Mammary epithelial cell (primary cell): ENCODE results near the gene NCAN.

Experiments used
- EZH2 ChIP-seq: IDR thresholded peaks from 2 replicates; pipeline ENCODE4 v1.6.1; 2012; ENCODE audit warnings: low read length, inconsistent platforms, borderline replicate concordance
- TF ChIP-seq, protein P1 (sequence below), 2 donors: IDR thresholded peaks in 1 of 2; conservative IDR thresholded peaks in 1 of 2; 2 replicates each; pipeline ENCODE4 v1.5.1; 2011 to 2012; ENCODE audit warnings: inconsistent platforms in 2 of 2, low read length in 2 of 2, mild to moderate bottlenecking in 2 of 2, control low read depth in 1 of 2, low read depth in 1 of 2; ENCODE audit not compliant: insufficient read depth in 1 of 2; ENCODE audit errors: extremely low read depth in 1 of 2

DNA sequence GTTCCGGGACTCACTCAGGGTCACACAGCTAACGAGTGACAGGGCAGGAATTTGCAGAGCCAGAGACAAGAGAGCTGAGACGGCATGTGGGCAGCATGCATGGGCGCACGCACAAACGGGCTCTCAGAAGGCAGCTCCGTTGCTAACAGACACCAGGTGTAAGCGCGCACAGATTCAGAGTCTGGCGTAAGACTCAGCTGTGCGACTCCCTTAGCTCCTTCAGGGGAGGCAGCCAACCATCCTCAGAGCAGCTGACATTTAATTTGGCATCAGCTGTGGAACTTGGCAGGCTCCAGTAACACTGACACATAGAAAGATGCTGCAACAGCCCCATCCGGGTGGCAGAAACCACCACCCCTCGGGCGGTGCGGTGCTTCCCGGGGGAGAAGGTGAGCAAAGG lies 68.8 kb downstream of the NCAN start:
- TF ChIP-seq, protein P1, sequence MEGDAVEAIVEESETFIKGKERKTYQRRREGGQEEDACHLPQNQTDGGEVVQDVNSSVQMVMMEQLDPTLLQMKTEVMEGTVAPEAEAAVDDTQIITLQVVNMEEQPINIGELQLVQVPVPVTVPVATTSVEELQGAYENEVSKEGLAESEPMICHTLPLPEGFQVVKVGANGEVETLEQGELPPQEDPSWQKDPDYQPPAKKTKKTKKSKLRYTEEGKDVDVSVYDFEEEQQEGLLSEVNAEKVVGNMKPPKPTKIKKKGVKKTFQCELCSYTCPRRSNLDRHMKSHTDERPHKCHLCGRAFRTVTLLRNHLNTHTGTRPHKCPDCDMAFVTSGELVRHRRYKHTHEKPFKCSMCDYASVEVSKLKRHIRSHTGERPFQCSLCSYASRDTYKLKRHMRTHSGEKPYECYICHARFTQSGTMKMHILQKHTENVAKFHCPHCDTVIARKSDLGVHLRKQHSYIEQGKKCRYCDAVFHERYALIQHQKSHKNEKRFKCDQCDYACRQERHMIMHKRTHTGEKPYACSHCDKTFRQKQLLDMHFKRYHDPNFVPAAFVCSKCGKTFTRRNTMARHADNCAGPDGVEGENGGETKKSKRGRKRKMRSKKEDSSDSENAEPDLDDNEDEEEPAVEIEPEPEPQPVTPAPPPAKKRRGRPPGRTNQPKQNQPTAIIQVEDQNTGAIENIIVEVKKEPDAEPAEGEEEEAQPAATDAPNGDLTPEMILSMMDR (conservative IDR thresholded peaks at IDR 0.05 in 1 of 2, IDR thresholded peaks at IDR 0.05 in 1 of 2; ENCODE audit: extremely low read depth in 1 of 2, insufficient read depth in 1 of 2, low read depth in 1 of 2, low read length in 2 of 2): no peak
- no peak for TF ChIP-seq EZH2
